Adrenal gland (tissue), 5 donors: ENCODE measurements around the gene ZNF211.

Source experiments
- POLR2A ChIP-seq, 2 donors: fragments of 450-650 bp; IDR thresholded peaks; one replicate each; pipeline ENCODE4 v1.6.1; 2017; ENCODE audit warnings: antibody characterized with exemption in 2 of 2, mild to moderate bottlenecking in 2 of 2, moderate library complexity in 1 of 2
- TF ChIP-seq, protein P1 (sequence below), 6 experiments: fragments of 450-650 bp in 4 of 6; fragments of 200-600 bp in 2 of 6; sonication (generic) in 1 of 6; IDR thresholded peaks; 1 replicate in 5 of 6; 2 replicates in 1 of 6; pipeline versions ENCODE4 v1.5.1 to v1.8.0; 2016 to 2021; ENCODE audit warnings: antibody characterized with exemption in 6 of 6, mild to moderate bottlenecking in 2 of 6, moderate library complexity in 1 of 6
- donor health status: DM: no; HTN: no; CAD: no.

DNA sequence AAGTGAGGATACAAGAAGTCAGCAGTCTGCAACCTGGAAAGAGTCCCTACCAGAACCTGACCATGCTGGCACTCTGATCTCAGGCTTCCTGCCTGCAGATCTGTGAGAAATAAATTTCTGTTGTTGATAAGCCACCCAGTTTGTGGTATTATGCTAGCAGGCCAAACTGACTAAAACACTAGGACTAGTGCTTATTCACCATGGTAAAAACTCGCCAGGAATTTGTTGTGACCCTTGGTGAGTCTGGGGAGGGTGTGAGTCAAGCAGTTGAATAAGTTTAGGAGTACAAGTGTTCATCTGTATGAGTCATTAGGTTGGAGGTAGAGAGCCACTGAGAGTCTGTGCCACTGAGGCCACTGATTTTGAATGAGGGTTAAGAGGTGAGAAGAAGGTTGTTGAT, 45.4 kb upstream of the ZNF211 start:
- TF ChIP-seq, protein P1, sequence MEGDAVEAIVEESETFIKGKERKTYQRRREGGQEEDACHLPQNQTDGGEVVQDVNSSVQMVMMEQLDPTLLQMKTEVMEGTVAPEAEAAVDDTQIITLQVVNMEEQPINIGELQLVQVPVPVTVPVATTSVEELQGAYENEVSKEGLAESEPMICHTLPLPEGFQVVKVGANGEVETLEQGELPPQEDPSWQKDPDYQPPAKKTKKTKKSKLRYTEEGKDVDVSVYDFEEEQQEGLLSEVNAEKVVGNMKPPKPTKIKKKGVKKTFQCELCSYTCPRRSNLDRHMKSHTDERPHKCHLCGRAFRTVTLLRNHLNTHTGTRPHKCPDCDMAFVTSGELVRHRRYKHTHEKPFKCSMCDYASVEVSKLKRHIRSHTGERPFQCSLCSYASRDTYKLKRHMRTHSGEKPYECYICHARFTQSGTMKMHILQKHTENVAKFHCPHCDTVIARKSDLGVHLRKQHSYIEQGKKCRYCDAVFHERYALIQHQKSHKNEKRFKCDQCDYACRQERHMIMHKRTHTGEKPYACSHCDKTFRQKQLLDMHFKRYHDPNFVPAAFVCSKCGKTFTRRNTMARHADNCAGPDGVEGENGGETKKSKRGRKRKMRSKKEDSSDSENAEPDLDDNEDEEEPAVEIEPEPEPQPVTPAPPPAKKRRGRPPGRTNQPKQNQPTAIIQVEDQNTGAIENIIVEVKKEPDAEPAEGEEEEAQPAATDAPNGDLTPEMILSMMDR (IDR thresholded peaks at IDR 0.05): no peak
- TF ChIP-seq POLR2A (IDR thresholded peaks at IDR 0.05): no peak
